Cardiac septum (tissue), 1 donor: Measurements from ENCODE around the gene TMPRSS2. TPM values are rescaled to one million over a fixed set of nuclear protein-coding genes. Genes with fewer than 3 reads are reported as not detected.

Experiments used
- DNase-seq: peaks from one replicate; pipeline ENCODE4 v3.0.0-alpha.2; 2020; ENCODE audit warnings: low spot score
- intact Hi-C: fragments of 100-400 bp; cut with DNase I; formaldehyde crosslinking; loops from one replicate; pipeline ENCODE4 v1.14.0; 2022
- total RNA-seq: library from RNA; stranded (reverse); fragmentation: NEBNext Ultra II Directional; extraction: Animal tissue kit (Norgen Biotek cat#: 25700); gene quantifications from one replicate; pipeline ENCODE4 v1.2.1, GENCODE V29; 2021
- donor health status: DM: no; HTN: no; CAD: no.

TMPRSS2 gene
- total RNA-seq, 1 donor from 2014 or later, result not detected

DNA sequence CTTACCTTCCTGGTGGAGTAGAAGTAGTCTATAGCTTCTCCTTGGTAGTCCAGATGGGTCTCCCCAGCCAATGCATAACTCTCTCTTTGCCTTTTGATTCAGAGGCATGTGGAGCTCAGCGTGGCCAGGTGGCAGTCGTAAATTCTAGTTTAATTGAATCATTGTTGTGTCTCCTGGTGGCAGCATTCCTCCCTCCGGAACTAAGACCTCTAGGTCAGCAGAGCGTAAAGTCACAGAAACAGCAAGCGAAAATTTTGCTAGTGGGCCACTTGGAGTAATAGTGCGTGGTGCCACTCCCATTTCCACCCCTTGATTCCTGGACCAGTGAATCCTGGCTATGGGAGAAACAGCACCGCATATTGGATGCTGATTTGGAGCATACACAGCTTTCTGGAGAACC lies 3.9 kb upstream of the TMPRSS2 start:
- intact Hi-C loops, result no loop called here
- no peak for DNase-seq

DNA sequence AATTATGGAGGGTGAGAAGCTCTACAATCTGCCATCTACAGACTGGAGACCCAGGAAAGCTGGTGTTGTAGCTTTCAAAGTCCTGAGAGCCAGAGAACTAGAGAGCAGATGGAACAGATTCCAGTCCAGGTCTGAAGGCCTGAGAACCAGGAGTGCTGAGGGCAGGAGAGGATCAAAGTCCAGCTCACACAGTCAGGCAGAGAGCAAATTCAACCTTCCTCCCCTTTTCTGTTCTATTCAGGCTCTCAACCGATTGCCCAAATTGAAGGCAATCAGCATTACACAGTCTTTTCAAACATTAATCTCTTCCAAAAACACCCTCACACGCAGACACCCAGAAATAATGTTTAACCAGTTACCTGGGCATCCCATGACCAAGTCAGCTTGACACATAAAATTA lies 2.5 kb upstream of the TMPRSS2 start:
- intact Hi-C loops, result no loop called here
- no peak for DNase-seq

DNA sequence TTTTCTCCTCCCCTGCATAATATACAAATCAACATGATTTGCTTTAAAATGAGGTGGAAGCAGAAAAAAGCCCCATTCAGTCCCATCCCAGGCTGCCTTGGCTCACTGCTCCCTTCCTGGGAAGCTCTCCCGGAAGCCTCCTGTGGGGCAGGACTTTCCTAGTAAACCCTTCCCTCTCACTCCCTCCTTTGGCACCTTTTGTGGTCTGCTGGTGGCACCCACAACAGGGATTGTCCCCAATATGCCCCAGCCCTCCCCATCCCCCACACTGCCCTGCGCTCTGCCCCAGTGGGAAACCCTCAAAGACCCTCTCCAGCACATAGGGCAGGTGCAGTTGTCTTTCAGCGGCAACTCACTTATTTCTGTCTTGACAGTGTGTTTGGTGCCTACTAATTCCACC lies 1.8 kb upstream of the TMPRSS2 start:
- intact Hi-C loops, result no loop called here
- DNase-seq, result no peak

DNA sequence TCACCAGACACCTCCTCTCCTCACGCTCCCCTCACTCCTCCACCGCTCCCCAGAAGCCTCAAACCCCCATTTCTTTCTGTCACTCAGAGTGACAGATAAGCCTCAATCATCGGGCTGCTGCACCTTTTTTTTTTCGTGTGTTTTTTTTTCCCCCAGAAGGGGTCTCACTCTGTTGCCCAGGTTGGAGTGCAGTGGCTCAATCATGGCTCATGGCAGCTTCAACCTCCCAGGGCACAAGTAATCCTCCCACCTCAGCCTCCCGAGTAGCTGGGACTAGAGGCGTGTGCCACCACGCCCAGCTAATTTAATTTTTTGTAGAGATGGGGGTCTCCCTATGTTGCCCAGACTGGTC lies 1.2 kb upstream of the TMPRSS2 start:
- intact Hi-C loops, result no loop called here
- no peak for DNase-seq

GRCh38 chr21:41508415-41509144 lies 622 bp upstream of the TMPRSS2 start:
- DNase-seq, result no peak
- intact Hi-C loops, result no loop called here

GRCh38 chr21:41506611-41507520 lies 1.1 kb downstream of the TMPRSS2 start:
- no peak for DNase-seq
- intact Hi-C loops, result no loop called here

GRCh38 chr21:41506005-41506594 lies 1.9 kb downstream of the TMPRSS2 start:
- intact Hi-C loops, result no loop called here
- DNase-seq, result no peak

DNA sequence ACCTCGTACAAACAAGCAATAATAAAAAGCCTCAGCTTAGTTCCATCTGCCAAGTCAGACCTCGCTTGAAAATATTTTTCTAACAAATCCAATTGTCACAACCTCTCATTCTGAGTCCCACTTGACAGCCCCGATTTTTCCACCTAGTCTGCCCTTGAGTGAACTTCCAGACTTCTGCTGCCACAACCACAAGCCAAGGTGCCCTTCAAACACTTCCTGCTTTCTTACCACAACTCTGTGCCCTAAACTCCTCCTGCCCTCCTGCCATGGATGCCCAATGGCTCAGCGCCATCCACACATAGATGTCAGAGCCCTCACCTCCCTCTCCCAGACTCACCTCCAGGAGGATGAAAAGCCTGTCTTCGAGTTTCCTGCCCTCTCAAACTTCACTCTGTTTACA lies 3.9 kb downstream of the TMPRSS2 start:
- DNase-seq, result no peak
- intact Hi-C loops, result no loop called here

GRCh38 chr21:41503331-41503730 lies 4.6 kb downstream of the TMPRSS2 start:
- intact Hi-C loops, result no loop called here
- no peak for DNase-seq

DNA sequence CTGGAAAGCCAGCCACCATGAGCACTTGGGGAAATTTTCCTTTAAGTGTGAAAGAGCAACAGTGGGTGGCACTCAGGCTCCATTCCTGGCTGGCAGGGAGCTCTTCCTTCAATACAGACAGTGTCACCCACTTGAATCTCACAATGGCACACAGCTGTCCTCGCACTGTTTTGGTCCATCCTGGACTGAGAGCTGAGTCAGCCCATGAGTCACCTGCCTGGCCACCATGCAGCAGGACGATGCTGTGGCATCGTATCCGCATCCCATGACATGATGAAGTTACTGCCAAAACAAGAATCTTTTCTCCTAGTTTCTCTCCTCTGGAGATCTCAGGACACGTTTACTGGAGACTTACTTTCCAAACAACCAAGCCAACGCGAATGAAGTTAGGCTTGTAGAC lies 6.0 kb downstream of the TMPRSS2 start:
- intact Hi-C loops, result no loop called here
- no peak for DNase-seq

- intact Hi-C loops, result no loop called here
- no peak for DNase-seq
Observed at GRCh38 chr21:41500931-41501381, 7.0 kb downstream of the TMPRSS2 start.

DNA sequence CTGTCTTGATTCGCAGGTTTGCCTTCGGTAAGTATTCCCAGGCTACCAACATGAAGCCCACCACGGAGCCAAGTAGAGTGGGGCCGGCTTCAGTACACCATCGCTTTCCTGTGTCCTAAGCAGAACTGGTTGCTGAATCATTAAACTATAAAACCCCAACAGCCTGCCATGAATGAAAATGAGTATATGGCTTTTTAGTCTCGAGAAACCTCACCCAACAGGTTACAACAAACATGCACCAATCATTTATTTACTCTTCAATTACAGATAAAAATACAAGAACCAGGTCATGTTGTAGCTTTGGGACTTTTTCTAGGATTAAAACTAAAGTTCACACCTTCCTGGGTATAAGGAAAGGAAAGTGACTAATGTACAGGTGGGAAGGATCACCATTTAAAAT lies 7.6 kb downstream of the TMPRSS2 start:
- intact Hi-C loops, result no loop called here
- DNase-seq, result no peak

DNA sequence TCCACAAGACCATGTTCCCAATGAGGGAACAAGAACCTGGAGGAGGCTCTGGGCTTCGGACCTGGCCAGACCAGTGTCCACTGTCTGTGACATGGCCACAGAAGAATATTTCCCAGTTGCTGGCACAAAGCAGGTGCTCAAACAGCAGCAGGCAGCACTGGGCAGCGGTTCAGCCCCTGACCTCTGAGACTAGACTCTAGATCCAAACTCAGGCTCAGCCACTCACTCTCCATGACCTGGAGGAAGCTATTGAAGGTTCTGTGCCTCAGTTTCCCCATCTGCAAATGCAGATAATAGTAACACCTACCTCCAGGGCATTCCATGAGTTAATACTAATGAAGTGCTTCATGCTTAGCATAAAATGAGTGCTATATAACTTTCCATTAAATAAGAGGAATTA lies 8.0 kb downstream of the TMPRSS2 start:
- no peak for DNase-seq
- intact Hi-C loops, result no loop called here

DNA sequence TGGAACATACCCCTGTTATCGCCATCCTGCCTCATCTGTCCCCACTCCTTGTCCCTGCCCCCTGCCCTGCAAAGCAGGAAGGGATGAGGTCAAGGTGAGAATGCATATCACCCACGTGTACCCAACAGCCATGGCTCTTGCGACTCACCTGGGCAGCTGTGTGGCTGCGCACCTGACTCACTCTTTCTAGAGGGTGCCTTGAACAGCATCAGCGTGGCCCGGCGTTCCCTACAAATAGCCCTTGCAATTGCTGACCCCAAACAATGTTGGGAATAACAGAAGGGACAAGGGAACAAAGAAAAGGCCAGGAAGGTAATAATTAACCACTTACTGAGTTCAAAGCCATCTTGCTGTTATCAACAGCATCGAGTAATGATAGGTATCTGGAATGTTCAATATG lies 10.2 kb downstream of the TMPRSS2 start:
- DNase-seq, result no peak
- intact Hi-C loops, result no loop called here

DNA sequence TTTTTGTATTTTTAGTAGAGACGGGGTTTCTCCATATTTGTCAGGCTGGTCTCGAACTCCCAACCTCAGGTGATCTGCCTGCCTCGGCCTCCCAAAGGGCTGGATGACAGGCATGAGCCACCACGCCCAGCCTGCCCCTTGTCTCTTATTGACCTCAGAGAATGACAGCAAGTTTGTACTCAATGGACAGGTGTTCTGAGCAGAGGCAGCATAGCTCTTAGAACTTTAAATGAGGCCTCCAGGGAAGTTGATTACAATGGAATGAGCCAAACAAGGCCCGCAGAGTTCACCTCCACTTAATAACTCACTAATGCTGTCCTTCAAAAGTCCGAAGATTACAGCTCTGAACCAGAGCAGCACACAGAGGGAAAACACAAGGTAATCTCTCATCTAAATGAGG lies 10.9 kb downstream of the TMPRSS2 start:
- no peak for DNase-seq
- intact Hi-C loops, result no loop called here

GRCh38 chr21:41494242-41494641 lies 13.7 kb downstream of the TMPRSS2 start:
- no peak for DNase-seq
- intact Hi-C loops, result no loop called here

GRCh38 chr21:41491412-41491811 lies 16.5 kb downstream of the TMPRSS2 start:
- intact Hi-C loops, result no loop called here
- no peak for DNase-seq

DNA sequence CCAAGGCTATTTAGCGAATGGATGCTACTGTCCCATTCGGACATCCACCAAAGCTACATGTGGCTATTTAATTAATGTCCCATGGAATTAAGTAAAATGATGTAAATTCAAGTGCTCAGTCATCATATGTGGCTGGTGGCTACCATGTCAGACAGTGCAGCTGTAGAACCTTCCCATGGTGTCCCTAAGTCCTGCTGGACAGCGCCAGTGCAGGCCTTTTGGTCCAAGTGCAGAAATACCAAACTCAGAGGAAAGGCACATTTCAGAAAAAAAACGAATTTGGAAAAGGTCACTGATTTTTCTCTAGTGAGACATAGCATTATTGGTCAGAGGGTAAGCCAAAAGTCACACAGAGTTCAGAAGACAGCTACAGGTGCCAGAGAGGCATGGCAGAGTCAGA lies 17.6 kb downstream of the TMPRSS2 start:
- intact Hi-C loops, result no loop called here

GRCh38 chr21:41489329-41489728 lies 18.6 kb downstream of the TMPRSS2 start:
- intact Hi-C loops, result no loop called here
- DNase-seq, result no peak

More for the DNA sequence above, 17.6 kb downstream of the TMPRSS2 start:
- no peak for DNase-seq

DNA sequence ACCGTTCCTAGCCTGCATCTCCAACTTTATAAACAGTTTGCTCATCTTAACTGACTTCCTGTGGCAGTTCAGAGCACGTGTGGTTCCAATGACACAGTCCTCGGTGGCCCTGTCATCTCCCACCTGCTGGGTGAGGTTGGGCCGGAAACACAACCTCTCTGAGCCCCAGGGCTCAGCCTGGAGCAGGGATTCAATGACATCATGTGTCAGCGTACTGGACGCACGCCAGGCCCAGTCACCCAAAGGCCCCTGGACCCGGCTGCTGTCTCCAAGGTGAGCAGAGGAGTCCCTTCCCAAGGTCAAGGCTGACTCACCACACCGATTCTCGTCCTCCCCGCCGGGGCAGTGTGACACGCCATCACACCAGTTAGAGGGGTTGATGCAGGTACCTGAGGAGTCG lies 19.9 kb downstream of the TMPRSS2 start:
- no peak for DNase-seq
- intact Hi-C loops, result no loop called here

- DNase-seq, result no peak
- intact Hi-C loops, result no loop called here
Observed at GRCh38 chr21:41487082-41487481, 20.9 kb downstream of the TMPRSS2 start.
